SK-N-SH (cell line): ENCODE measurements around the gene AKAP6.

Experiments used
- CTCF ChIP-seq: fragments of 200-600 bp; sonication (generic); IDR thresholded peaks from 2 replicates; pipeline ENCODE4 v1.6.1; 2017; ENCODE audit warnings: antibody characterized with exemption, mild to moderate bottlenecking, moderate library complexity
- EP300 ChIP-seq, 2 experiments: IDR thresholded peaks; 2 replicates each; pipeline versions ENCODE4 v1.4.0 to v1.6.1; 2012; ENCODE audit warnings: borderline replicate concordance in 1 of 2, low read depth in 1 of 2, low read length in 1 of 2
- EZH2phosphoT487 ChIP-seq: fragments of 200-600 bp; sonication (generic); IDR thresholded peaks from 2 replicates; pipeline ENCODE4 v1.6.1; 2017; ENCODE audit warnings: low read depth, mixed run types, mild to moderate bottlenecking, antibody characterized with exemption, moderate library complexity, borderline replicate concordance
- FOSL2 ChIP-seq: IDR thresholded peaks from 2 replicates; pipeline ENCODE4 v1.4.0; 2012; ENCODE audit warnings: low read depth, mild to moderate bottlenecking, moderate library complexity, borderline replicate concordance
- FOXJ3 ChIP-seq: sonication (generic); formaldehyde crosslinking; IDR thresholded peaks from 2 replicates; pipeline ENCODE4 v1.5.1; 2020; ENCODE audit warnings: mild to moderate bottlenecking, missing genetic modification reagents
- FOXM1 ChIP-seq: IDR thresholded peaks from 2 replicates; pipeline ENCODE4 v1.4.0; 2012; ENCODE audit warnings: low read depth, mild to moderate bottlenecking
- MEF2A ChIP-seq: IDR thresholded peaks from 2 replicates; pipeline ENCODE4 v1.4.0; 2012; ENCODE audit warnings: low read depth, borderline replicate concordance
- POLR2AphosphoS5 ChIP-seq: IDR thresholded peaks from 2 replicates; pipeline ENCODE4 v1.6.1; 2012; ENCODE audit warnings: low read depth, low read length
- TAF1 ChIP-seq: IDR thresholded peaks from 2 replicates; pipeline ENCODE4 v1.6.1; 2012; ENCODE audit warnings: low read depth, mild to moderate bottlenecking, low read length, moderate library complexity, borderline replicate concordance
- TEAD4 ChIP-seq: IDR thresholded peaks from 2 replicates; pipeline ENCODE4 v1.4.0; 2012; ENCODE audit warnings: mild to moderate bottlenecking, borderline replicate concordance; ENCODE audit not compliant: insufficient read depth
- USF1 ChIP-seq: IDR thresholded peaks from 2 replicates; pipeline ENCODE4 v1.4.0; 2012; ENCODE audit warnings: low read depth, borderline replicate concordance

- TF ChIP-seq USF1 (peak; percentile 53; the same call in 1 of the 2 replicates), CTCF (no peak), FOSL2 (peak; percentile 17; the same call in 1 of the 2 replicates), MEF2A (no peak), FOXM1 (no peak), EP300 (IDR thresholded peaks at IDR 0.05; ENCODE audit: borderline replicate concordance in 1 of 2, low read depth in 1 of 2, low read length in 1 of 2) (0 out of 4 replicates have a peak, but pooled peaks of 1 of the 2 experiments have one; percentile 14), TAF1 (no peak), TEAD4 (no peak), FOXJ3 (CRISPR knock-in tag) (no peak), POLR2AphosphoS5 (no peak), EZH2phosphoT487 (no peak)
Measured at GRCh38 chr14:32633224-32633859, 304.2 kb downstream of the AKAP6 start.
